ENCODE data around the gene SNX8.
"Not testable (repeated sequence)": the region's sequence is repeated elsewhere in the genome, so short reads cannot be mapped to it uniquely, and the experiment has no call there.

The SNX8 gene

GRCh38 chr7:2326951-2327350, 12.7 kb upstream of the SNX8 start:
- in situ Hi-C loops (cut with HindIII; ENCODE audit: low sequenced_read_pairs) = no loop called here

- in situ Hi-C loops (cut with HindIII; ENCODE audit: low sequenced_read_pairs) = no loop called here
Measured at GRCh38 chr7:2325162-2325561, 10.9 kb upstream of the SNX8 start.

- in situ Hi-C loops (cut with HindIII; ENCODE audit: low sequenced_read_pairs) = no loop called here
Measured at GRCh38 chr7:2321020-2321419, 6.8 kb upstream of the SNX8 start.

- in situ Hi-C loops (cut with HindIII; ENCODE audit: low sequenced_read_pairs) = no loop called here
Measured at GRCh38 chr7:2317556-2318293, 3.5 kb upstream of the SNX8 start.

- in situ Hi-C loops (cut with HindIII; ENCODE audit: low sequenced_read_pairs) = no loop called here
Measured at GRCh38 chr7:2316578-2316977, 2.3 kb upstream of the SNX8 start.

GRCh38 chr7:2315787-2316186, 1.5 kb upstream of the SNX8 start:
- in situ Hi-C loops (cut with HindIII; ENCODE audit: low sequenced_read_pairs) = no loop called here

GRCh38 chr7:2314956-2315530, 802 bp upstream of the SNX8 start:
- in situ Hi-C loops (cut with HindIII; ENCODE audit: low sequenced_read_pairs) = not testable (repeated sequence)

GRCh38 chr7:2313450-2314208, 612 bp downstream of the SNX8 start:
- in situ Hi-C loops (cut with HindIII; ENCODE audit: low sequenced_read_pairs) = no loop called here

- in situ Hi-C loops (cut with HindIII; ENCODE audit: low sequenced_read_pairs) = no loop called here
Measured at GRCh38 chr7:2312267-2312929, 1.8 kb downstream of the SNX8 start.

GRCh38 chr7:2309889-2310331, 4.3 kb downstream of the SNX8 start:
- in situ Hi-C loops (cut with HindIII; ENCODE audit: low sequenced_read_pairs) = no loop called here

- in situ Hi-C loops (cut with HindIII; ENCODE audit: low sequenced_read_pairs) = no loop called here
Measured at GRCh38 chr7:2307690-2308107, 6.5 kb downstream of the SNX8 start.

GRCh38 chr7:2306688-2307087, 7.6 kb downstream of the SNX8 start:
- in situ Hi-C loops (cut with HindIII; ENCODE audit: low sequenced_read_pairs) = no loop called here

- in situ Hi-C loops (cut with HindIII; ENCODE audit: low sequenced_read_pairs) = not testable (repeated sequence)
Measured at GRCh38 chr7:2305258-2305657, 9.0 kb downstream of the SNX8 start.

- in situ Hi-C loops (cut with HindIII; ENCODE audit: low sequenced_read_pairs) = not testable (repeated sequence)
Measured at GRCh38 chr7:2303520-2303919, 10.7 kb downstream of the SNX8 start.

- in situ Hi-C loops (cut with HindIII; ENCODE audit: low sequenced_read_pairs) = not testable (repeated sequence)
Measured at GRCh38 chr7:2302743-2303397, 11.4 kb downstream of the SNX8 start.

GRCh38 chr7:2301511-2301863, 12.8 kb downstream of the SNX8 start:
- in situ Hi-C loops (cut with HindIII; ENCODE audit: low sequenced_read_pairs) = no loop called here

- in situ Hi-C loops (cut with HindIII; ENCODE audit: low sequenced_read_pairs) = no loop called here
Measured at GRCh38 chr7:2299870-2300512, 14.2 kb downstream of the SNX8 start.

- in situ Hi-C loops (cut with HindIII; ENCODE audit: low sequenced_read_pairs) = no loop called here
Measured at GRCh38 chr7:2299131-2299829, 15.0 kb downstream of the SNX8 start.

- in situ Hi-C loops (cut with HindIII; ENCODE audit: low sequenced_read_pairs) = no loop called here
Measured at GRCh38 chr7:2296832-2297231, 17.4 kb downstream of the SNX8 start.
